Measurements from ENCODE around the gene CHGA.

Gene CHGA

GRCh38 chr14:92928258-92928629 is 5.3 kb downstream of the CHGA start:
- Histone ChIP-seq H3K27me3 (ENCODE audit: insufficient read depth, poor library complexity, severe bottlenecking) (peaks cover 2% of the 10 kb centered on the region), H3K27ac (replicated peaks) (no peak overlapping the region), H3K4me3 (replicated peaks; ENCODE audit: insufficient read depth, low read length) (no peak overlapping the region)
- TF ChIP-seq CTCF (IDR thresholded peaks at IDR 0.05; ENCODE audit: insufficient read depth, low read length) (no peak), POLR2AphosphoS5 (IDR thresholded peaks at IDR 0.05; ENCODE audit: low read depth) (no peak), SPI1 (IDR thresholded peaks at IDR 0.05; ENCODE audit: borderline replicate concordance, low read depth) (no peak), GABPA (IDR thresholded peaks at IDR 0.05; ENCODE audit: low read depth) (no peak), REST (IDR thresholded peaks at IDR 0.05; ENCODE audit: insufficient replicate concordance, low read depth) (no peak)
- DNase-seq (ENCODE audit: low read depth in 1 of 2, low spot score in 1 of 2), result no peak

- Histone ChIP-seq H3K4me3 (replicated peaks; ENCODE audit: insufficient read depth, low read length) (no peak overlapping the region), H3K27ac (replicated peaks) (no peak overlapping the region), H3K27me3 (ENCODE audit: insufficient read depth, poor library complexity, severe bottlenecking) (peaks cover 2% of the 10 kb centered on the region)
- DNase-seq (ENCODE audit: low read depth in 1 of 2, low spot score in 1 of 2), result no peak
- TF ChIP-seq GABPA (IDR thresholded peaks at IDR 0.05; ENCODE audit: low read depth), result no peak
- no peak for TF ChIP-seq POLR2AphosphoS5 (IDR thresholded peaks at IDR 0.05; ENCODE audit: low read depth)
- TF ChIP-seq REST (IDR thresholded peaks at IDR 0.05; ENCODE audit: insufficient replicate concordance, low read depth), result no peak
- TF ChIP-seq SPI1 (IDR thresholded peaks at IDR 0.05; ENCODE audit: borderline replicate concordance, low read depth), result no peak
These were observed 6.2 kb downstream of the CHGA start for GRCh38 chr14:92928961-92929688.

- no peak for DNase-seq (ENCODE audit: low read depth in 1 of 2, low spot score in 1 of 2)
- H3K27me3 ChIP-seq (ENCODE audit: insufficient read depth, poor library complexity, severe bottlenecking), result peaks cover 2% of the 10 kb centered on the region
- no peak overlapping the region for H3K4me3 ChIP-seq (replicated peaks; ENCODE audit: insufficient read depth, low read length)
- H3K27ac ChIP-seq (replicated peaks), result no peak overlapping the region
- TF ChIP-seq REST (IDR thresholded peaks at IDR 0.05; ENCODE audit: insufficient replicate concordance, low read depth), result no peak
- TF ChIP-seq CTCF (IDR thresholded peaks at IDR 0.05; ENCODE audit: insufficient read depth, low read length), result no peak
- no peak for TF ChIP-seq GABPA (IDR thresholded peaks at IDR 0.05; ENCODE audit: low read depth)
- no peak for TF ChIP-seq POLR2AphosphoS5 (IDR thresholded peaks at IDR 0.05; ENCODE audit: low read depth)
- no peak for TF ChIP-seq SPI1 (IDR thresholded peaks at IDR 0.05; ENCODE audit: borderline replicate concordance, low read depth)
These were observed 7.0 kb downstream of the CHGA start for GRCh38 chr14:92929689-92930608.

Measured in HL-60 (cell line).